GM20000 (cell line): Measurements from ENCODE around the gene RWDD1.

Source experiments
- DNase-seq: peaks from one replicate; pipeline ENCODE4 v3.0.0; 2012; ENCODE audit warnings: low spot score
- TF ChIP-seq, protein P1 (sequence below): IDR thresholded peaks from 2 replicates; pipeline ENCODE4 v1.5.1; 2012; ENCODE audit warnings: mild to moderate bottlenecking, control low read depth; ENCODE audit errors: extremely low read depth, missing control alignments

Gene RWDD1

DNA sequence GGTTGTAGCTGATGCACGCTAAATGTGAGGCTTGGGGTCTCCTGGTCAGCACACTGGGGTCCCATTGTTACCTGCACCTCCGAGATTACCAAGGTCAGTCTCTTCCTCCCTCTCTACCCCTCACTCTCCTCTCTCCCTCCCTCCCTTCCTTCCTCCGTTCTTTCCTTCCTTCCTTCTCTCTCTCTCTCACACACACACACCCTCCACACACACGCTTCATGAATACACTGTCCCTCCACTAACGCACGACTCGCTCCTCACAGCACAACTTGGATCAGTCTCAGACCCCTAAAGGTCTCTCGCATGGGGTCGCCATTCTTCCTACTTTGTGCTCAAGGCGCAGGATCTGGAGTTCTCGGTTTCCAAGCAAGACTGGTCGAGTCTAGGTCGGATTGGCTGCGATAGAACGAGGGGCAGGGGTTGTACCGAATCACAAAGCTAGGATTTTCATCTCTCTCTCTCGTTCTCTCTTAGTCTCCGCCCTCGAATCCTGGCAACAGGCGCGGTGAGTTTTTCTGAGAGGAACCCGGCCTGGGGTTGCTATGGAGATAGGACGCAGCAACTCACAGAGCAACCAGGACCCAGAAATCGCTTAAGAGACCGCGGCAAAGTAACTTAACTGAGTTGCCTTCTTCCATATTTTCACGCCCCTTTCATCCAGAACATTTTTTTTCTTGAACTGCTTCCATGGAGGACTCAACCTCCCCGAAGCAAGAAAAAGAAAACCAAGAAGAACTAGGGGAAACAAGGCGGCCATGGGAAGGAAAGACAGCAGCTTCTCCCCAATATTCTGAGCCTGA, 44.8 kb downstream of the RWDD1 start, which contains the start of gene RSPH4A:
Gene RSPH4A (plus strand): TSS at position 543 of the 800 bp plus-strand sequence. CDS start 145 bp downstream, at position 688.
- TF ChIP-seq, protein P1, sequence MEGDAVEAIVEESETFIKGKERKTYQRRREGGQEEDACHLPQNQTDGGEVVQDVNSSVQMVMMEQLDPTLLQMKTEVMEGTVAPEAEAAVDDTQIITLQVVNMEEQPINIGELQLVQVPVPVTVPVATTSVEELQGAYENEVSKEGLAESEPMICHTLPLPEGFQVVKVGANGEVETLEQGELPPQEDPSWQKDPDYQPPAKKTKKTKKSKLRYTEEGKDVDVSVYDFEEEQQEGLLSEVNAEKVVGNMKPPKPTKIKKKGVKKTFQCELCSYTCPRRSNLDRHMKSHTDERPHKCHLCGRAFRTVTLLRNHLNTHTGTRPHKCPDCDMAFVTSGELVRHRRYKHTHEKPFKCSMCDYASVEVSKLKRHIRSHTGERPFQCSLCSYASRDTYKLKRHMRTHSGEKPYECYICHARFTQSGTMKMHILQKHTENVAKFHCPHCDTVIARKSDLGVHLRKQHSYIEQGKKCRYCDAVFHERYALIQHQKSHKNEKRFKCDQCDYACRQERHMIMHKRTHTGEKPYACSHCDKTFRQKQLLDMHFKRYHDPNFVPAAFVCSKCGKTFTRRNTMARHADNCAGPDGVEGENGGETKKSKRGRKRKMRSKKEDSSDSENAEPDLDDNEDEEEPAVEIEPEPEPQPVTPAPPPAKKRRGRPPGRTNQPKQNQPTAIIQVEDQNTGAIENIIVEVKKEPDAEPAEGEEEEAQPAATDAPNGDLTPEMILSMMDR = no peak
- peak; percentile 80 for DNase-seq

DNA sequence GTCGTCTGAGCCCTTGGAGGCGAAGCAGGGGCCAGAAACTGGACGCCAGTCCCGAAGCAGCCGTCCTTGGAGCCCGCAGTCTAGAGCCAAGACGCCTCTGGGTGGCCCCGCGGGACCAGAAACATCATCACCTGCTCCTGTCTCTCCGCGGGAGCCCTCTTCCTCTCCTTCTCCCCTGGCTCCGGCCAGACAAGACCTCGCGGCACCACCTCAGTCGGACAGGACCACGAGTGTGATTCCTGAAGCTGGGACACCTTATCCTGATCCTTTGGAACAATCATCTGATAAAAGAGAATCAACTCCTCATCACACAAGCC, 45.4 kb downstream of the RWDD1 start:
- peak; percentile 13 for DNase-seq
- TF ChIP-seq, protein P1 = no peak

DNA sequence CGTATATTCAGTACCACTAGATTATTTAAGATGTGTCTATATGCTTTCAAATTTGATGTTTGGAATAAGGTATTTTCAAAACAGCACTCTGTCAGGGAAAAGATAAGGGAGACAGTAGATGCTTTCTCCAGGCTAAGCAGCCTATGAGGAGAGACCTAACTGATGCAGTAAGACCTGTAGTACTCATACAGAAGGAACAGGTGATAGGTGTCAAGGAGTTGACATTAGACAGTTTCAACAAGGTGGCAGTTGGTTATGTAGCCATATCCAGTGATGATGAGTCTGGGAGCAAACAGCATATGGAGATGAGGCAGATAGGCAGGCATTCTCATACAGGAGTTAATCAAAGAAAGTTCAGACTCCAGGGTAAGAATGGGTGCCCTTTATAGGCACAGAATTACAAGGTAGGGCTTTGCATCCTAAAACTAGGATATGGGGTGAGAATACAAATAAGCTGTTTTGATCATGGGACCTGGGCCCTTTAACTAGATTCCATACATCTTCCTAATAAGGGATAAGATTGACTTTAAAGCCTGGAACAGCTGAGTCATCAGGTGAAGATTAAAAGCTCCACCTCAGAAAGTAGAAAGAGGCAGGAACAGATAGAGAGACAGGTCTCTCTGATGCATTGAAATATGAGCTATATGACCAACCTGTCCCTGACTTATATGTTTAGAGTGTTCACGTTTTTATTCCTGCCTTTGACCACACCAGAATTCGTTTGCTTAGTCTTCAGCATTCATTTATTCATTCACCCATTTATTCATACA, 52.9 kb downstream of the RWDD1 start:
- no peak for DNase-seq
- TF ChIP-seq, protein P1 = no peak

DNA sequence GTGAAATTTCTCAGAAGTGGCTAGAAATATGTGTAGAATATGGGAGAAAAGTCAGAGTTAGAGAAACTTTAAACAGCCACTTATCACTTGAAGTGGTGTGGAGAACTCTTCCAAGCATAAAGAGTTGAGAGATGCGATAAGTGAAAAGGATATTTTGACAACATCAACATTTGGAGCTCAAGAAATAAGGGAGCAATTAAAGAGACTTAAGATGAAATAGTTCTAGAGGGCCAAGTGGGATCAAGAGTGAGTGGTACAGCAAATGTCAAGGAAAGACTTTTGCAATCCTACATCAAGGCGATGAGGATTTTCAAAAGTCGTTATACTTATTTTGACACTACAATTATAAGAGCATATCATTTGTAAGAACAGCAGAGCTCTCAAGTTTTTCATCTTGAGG, 54.6 kb downstream of the RWDD1 start:
- no peak for DNase-seq
- TF ChIP-seq, protein P1 = no peak

DNA sequence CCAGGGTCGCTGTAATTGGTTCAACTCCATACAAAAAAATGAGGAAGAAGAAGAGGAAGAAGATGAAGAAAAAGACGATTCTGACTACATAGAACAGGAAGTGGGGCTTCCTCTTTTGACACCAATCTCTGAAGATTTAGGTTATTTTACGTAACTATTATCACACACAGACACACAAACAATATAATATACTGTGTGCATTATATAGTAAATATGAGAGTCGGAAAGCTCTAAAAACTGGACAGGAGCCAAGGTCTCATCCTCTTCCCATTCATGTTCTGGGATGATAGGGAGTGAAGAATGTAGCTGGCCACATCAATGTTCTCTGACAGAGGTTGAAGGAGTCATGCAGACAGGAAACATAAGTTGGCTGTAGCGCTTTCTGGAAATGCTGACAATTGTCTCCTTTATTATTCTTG, 58.3 kb downstream of the RWDD1 start:
- TF ChIP-seq, protein P1 = no peak
- DNase-seq = no peak

DNA sequence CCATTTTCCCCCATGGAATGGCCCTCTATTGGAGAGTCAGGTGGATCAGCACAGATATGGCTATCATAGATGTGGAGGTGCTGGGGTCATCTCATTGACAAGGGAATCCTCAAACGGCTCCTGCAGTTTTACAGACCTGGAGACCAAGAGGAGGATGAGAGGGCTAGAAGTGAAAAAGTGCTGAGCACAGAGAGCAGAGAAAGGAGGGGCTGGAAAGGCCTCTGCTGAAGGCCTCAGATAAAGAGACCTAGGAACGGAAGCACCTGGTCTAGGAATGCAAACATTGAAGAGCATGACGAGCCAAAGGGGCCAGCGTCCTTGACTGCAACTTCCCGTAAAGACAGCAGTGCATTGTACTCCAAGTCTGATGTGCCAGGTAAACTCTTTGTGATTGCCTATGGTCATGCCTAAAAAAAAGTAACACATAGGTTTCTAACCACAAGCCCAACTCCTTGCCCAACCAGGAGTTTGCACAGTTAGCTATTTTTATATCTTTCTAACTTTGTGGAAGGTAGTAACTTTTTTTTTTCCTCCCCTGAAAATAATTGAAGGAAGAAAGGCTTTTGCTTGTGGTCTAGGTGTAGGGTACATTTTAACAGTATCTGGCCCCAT, 60.2 kb downstream of the RWDD1 start:
- DNase-seq = peak; percentile 7
- TF ChIP-seq, protein P1 = no peak

DNA sequence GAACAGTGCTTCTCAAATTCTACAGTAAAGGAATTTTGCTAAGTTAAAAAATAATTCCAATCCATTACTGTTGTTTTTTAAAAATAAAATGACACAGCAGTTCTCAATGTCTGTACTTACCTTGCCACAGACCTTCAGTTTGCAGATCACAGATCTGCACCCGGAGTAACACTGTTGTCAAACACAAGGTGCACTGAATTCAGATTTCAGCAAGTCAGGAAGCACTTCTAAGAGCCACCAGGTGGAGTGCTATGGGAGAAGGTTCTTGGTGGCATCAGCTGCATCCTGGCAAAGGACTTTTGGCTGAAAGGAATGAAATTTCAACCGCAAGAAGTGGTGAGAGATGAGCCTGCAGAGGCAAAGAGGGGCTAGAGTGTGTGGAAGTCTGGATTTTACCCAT, 62.4 kb downstream of the RWDD1 start:
- DNase-seq = peak; percentile 7
- TF ChIP-seq, protein P1 = no peak
